Occipital lobe (tissue), 2 donors: Measurements from ENCODE around the gene DIDO1. TPM values are rescaled to one million over a fixed set of nuclear protein-coding genes. Genes with fewer than 3 reads are reported as not detected.
A peak's percentile ranks its signal among the peaks of the same experiment; 100 is the strongest.
"Not testable (repeated sequence)": the region's sequence is repeated elsewhere in the genome, so short reads cannot be mapped to it uniquely, and the experiment has no call there.

ENCODE experiments used
- DNase-seq: peaks from one replicate; lab custom pipeline; 2025; lab: John Stamatoyannopoulos, UW
- total RNA-seq: library from RNA; depleted of rRNA; stranded (reverse); fragments of >200 nt; gene quantifications from one replicate; pipeline ENCODE4 v1.2.3, GENCODE V29; 2014

DIDO1 gene
- total RNA-seq, 1 donor from 2014 or later: 43.4 TPM

DNA sequence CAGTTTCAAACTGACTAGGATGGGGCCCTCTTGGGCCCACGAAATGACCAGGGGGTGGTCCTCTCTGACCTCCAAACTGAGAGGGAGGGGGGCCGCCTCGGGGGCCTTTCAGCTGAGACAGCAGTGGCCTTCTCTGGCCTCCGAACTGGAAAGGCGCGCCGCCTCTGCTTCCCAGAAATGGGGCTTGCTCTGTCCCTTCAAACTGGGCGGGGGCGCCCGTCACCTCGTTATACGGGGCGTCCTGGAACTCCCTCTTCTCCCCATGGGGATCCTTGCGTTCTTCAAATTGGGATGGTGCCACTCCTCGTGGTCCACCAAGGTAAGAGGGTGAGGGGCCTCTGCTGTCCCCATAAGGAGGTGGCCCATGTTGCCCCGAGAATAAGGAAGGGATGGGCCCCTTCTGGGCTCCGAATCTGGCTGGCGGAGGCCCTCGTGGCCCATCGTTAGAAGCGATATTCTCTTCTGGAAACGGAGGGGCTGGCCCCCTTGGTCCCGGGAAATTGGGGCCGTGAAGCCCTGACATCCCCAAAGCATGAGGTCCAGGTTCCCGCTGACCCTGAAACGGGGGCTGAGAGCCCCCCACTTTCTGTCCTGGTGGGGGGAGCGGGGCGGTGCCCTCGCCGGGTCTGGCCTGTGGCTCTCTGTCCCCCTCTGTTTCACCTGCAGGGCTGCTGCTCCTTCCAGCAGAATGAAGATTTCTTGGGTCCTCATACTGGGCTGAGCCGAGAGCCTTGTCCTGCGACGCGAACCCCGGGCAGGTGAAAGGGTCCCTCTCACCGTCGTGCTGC lies 46.0 kb downstream of the DIDO1 start:
- no peak for DNase-seq

GRCh38 chr20:62879275-62880146 lies 46.8 kb downstream of the DIDO1 start:
- no peak for DNase-seq

DNA sequence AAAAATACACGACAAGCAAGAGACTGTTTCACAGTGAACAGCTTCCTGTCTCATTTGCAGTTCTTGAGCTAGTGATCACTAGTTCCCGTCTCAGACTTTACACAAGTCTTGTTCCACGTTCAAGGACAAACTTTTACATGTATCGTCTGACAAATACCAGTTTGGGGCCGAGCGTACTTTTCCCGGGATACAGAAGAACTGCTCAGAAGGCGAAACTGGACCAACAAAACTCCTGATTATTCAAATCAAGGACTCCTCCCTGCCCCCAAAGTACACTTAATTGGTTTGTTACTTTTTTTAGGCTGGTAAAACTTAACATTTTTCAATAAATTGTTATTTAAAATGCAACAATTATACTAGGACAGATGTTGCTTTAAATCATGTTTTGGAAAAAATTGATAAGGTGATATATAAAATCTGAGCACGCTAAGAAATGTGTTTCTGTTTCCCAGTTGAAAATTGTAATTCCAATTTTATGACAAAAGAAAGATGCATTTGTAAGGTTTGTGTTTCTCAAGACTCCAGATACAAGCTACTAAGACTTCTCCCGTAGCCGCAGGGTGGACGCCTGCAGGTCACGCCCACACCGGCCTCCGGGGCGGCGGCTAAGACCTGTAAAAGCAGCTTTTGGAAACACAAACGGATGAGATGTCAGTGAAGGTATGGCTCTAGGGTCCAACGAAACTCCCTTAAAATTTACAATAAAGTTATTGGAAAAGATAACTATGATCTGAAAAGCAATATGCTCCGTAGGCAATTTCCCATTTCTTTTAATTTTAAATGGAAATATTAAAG lies 47.9 kb downstream of the DIDO1 start:
- no peak for DNase-seq

DNA sequence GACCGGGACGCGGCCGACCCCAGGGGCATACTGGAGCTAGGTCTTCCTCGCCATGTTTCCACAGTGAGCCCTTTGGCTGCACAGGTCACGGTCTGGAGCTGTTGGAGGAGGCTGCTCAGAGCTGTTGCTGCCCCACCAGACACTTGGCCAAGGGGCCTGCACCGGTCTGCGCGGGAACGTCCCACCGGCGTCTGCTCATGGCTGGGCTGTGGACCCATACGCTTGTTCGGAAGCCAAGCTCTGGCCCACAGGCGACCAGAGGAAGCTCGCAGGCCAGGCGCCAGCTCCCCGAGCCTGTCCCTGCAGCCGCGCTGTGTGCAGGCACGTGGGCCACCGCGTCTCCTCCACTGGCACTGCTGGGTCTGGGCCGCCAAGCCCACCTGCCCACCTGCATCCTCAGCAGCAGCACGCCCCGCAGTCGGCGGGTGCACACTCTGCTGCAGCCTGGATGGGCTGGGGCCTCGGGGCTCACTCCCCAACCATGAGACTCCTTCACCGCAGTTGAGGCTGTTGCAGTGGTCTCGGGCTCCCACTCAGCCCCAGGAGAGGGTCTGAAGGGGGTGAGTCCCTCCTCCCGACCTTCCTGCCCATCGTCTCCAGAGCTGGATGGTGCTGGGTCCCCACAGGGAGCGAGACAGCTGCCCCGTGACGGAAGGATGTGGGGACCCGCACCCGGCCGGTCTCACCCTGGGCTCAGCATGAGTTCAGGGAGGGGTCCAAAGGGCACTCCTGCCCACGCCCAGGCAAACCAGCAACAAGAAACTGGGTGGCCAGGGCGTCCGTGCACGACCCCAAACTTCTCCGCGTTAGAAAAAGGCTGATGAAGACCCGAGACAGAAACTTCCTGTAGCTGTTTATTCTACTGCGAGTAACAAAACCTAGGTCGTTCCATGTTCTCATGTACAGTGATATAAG lies 49.1 kb downstream of the DIDO1 start:
- no peak for DNase-seq

DNA sequence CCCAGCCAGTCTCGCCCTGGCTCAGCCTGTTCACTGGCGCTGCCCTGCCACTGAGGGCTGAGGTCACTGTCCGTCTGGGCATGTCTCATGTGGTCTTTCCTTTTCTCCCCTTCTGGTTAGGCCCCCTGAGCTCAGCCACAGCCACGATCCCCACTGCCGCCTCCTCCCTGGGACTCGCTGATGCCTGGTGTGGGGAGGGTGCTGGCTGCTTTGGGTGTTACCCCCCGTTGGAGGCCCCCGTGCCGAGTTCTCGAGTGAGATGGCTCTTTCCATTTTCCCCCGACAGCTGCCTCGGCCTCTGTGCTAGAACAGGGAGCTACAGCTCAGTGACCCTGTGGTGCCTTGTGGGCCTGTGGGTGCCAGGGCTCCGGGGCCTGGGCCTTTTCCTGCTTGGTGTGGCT lies 49.8 kb downstream of the DIDO1 start:
- no peak for DNase-seq

GRCh38 chr20:62875419-62876361 lies 50.6 kb downstream of the DIDO1 start:
- DNase-seq: peak; percentile 74

DNA sequence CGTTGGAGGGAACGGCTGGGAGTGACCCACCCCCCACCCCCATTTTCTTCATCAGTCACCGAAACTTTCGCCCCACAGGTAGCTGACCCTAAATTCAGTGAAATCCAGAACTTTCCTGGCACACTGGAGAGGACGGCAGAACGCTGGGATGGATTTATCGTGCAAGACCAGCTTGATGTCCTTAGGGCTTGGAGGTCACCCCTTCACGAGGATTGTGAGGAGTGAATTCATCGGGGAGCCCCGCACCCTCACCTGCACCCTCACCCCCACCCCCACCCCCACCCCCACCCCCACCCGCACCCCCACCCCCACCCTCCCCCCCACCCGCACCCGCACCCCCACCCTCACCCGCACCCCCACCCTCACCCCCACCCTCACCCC lies 51.4 kb downstream of the DIDO1 start:
- DNase-seq: no peak

GRCh38 chr20:62873681-62874031 lies 52.6 kb downstream of the DIDO1 start:
- not testable (repeated sequence) for DNase-seq

DNA sequence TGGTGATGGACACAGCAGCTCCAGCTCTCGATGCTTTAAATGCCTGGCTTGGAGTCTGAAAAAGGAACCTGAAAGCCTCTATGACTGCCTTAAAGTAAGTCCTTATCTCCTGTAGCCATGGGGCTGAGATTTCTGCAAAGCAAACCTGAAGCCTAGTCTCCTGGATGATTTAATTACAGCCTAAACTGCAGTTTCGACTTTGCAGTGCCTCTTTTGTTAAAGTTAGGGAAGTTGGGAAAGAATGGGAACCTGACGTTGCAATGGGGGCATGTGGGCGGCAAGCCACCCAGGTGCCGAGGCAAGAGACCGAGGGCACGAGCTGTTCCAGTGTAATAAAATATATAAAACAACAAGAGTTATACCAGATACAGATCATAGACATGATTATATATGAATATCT lies 53.0 kb downstream of the DIDO1 start:
- no peak for DNase-seq

GRCh38 chr20:62872862-62873261 lies 53.4 kb downstream of the DIDO1 start:
- no peak for DNase-seq

- DNase-seq: no peak
Measured at GRCh38 chr20:62872184-62872847, 54.0 kb downstream of the DIDO1 start.

GRCh38 chr20:62864207-62864606 lies 62.1 kb downstream of the DIDO1 start:
- no peak for DNase-seq

DNA sequence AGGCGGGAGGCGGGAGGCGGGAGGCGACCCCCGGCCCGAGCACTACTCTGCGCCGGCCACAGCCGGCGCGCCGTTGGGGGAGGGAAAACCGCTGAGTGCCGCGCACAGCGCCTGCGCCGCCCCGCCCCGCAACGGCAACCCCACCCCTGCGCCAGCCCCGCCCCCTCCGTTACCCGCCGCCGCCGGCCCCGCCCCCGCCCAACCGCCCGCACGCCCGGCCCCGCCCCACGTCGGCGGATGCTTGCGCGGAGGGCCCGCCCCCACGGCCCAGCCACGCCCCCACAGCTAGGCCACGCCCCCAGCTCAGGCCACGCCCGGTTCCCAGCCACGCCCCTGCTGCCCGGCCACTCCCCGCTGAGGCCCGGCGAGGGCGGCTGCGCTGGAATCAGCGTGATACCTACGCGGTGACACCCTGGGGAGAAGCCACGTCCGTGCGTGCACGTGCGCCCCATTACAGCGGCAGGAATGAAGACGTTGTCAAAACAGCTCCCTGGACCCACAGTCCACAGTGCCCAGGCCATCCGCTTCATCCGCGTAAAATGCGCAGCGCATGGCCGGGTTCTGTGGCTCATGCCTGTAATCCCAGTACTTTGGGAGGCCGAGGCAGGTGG lies 64.5 kb downstream of the DIDO1 start, which contains the start of gene TCFL5:
Gene TCFL5, minus strand, starts transcription at position 97 of the 611 bp plus-strand sequence. CDS start 152 bp downstream, outside the sequence.
- peak; percentile 87 for DNase-seq

DNA sequence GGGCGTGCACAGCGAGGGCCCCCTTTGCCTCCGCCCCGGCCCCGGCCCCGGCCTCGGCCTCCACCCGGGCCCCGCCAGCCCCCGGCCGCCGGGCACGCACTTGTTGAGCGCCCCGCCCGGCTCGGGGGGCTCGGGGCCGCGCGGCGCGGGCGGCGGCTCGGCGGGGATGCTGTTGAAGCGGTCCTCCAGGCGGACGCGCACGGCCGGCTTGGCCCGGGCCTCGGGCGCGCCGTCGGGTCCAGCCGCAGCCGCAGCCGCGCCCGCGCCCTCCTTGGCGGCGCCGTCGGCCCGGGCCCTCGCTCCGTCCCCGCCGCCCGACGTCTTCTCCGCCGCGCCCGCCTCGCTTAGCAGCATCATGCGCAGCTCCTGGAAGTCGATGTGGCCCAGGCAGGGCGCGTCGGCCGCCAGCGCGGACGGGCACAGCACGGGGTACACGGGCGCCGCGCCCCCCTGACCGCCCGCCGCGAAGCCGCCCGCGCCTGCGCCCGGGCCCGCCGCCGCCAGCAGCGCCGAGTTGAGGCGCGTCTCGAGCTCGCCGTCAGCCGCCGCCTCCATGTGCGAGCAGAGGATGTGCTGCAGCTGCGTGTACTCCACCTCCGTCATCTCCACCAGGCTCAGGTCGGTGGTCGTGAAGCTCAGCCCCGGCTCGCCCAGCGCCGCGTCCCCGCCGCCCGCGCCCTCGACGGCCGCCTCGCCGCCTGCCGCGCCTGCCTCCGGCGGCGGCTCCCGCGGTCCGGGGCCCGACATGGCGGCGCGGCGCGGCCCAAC lies 65.2 kb downstream of the DIDO1 start:
- no peak for DNase-seq

DNA sequence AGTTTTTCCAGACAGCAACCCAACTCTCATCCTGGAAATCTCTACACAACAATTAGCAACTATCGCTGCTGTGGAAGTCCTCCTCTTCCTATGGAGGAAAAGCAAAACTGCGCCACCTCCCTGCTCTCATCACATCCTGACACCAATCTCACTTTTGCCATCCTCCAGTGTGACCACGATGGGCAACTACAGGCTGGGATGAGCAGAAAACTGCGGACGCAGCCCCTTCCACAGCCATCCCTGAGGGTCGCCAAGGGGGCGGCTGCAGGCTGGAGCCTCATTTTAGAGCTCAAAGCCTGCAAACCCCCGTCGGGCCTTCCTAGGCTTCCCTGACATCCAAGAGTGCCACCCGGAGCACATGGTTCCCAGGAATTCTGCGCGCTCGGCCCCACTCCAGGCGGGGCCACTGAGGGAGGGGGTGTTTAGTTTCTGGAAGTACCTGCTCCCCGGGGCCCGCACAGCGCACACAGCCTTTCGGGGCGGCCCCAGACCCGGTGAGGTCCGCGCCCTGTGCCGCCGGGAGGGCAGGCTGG lies 65.8 kb downstream of the DIDO1 start:
- no peak for DNase-seq

DNA sequence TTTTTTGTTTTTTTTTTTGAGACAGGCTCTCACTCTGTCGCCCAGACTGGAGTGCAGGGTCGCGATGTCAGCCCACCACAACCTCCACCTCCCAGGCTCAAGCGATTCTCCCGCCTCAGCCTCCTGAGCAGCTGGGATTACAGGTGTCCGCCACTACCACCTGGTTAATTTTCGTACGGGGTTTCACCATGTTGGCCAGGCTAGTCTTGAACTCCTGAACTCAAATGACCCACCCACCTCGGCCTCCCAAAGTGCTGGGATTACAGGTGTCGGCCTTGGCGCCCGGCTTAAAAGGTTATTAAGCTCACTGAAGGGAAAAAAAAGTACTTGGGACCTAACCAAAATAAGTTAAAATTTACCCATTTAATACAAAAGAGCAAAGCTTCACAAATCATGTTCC lies 66.6 kb downstream of the DIDO1 start:
- DNase-seq: no peak

GRCh38 chr20:62858058-62858830 lies 68.1 kb downstream of the DIDO1 start:
- DNase-seq: peak; percentile 53
